ENCODE data around the gene MPC1L.

MPC1L gene

GRCh38 chrX:40671126-40671525 is 47.9 kb downstream of the MPC1L start:
- Histone ChIP-seq H3K79me2 (ENCODE audit: insufficient read depth, low read length) (no peaks in the 10 kb centered on the region), H2AFZ (ENCODE audit: low read length) (no peak overlapping the region), H3K27me3 (ENCODE audit: insufficient read depth, low read length) (no peaks in the 10 kb centered on the region), H3K9ac (ENCODE audit: low read length) (no peak overlapping the region), H3K4me2 (ENCODE audit: low read length) (no peak overlapping the region), H3K9me3 (ENCODE audit: low read length) (no peaks in the 10 kb centered on the region), H3K36me3 (ENCODE audit: insufficient read depth, low read length) (peaks cover 65% of the 10 kb centered on the region), H3K4me3 (ENCODE audit: low read depth, low read length, poor library complexity, severe bottlenecking) (no peak overlapping the region), H3K27ac (ENCODE audit: low read depth, low read length, poor library complexity, severe bottlenecking) (no peak overlapping the region), H3K4me1 (ENCODE audit: insufficient read depth, low read length, severe bottlenecking) (no peaks in the 10 kb centered on the region), H3F3A (ENCODE audit: insufficient read depth, low read length) (no peaks in the 10 kb centered on the region), H3K9me2 (ENCODE audit: low read depth, low read length) (no peaks in the 10 kb centered on the region), H4K20me1 (ENCODE audit: insufficient read depth, low read length) (no peaks in the 10 kb centered on the region)
- no peak for TF ChIP-seq EZH2 (IDR thresholded peaks at IDR 0.05; ENCODE audit: borderline replicate concordance, low read length)
- TF ChIP-seq CTCF (IDR thresholded peaks at IDR 0.05; ENCODE audit: low read length): no peak
